CD4-positive, alpha-beta T cell treated with Interleukin-21 for 1 hour (primary cell): Measurements from ENCODE around the gene IFT80.
"Not testable (repeated sequence)": the region's sequence is repeated elsewhere in the genome, so short reads cannot be mapped to it uniquely, and the experiment has no call there.

ENCODE experiments used
- DNase-seq: peaks from one replicate; pipeline ENCODE4 v3.0.0-alpha.2; 2020

IFT80 gene

GRCh38 chr3:160400030-160400701, 1.1 kb upstream of the IFT80 start:
- DNase-seq = peak; percentile 25

GRCh38 chr3:160398820-160399124, 253 bp downstream of the IFT80 start:
- DNase-seq = no peak

- no peak for DNase-seq
Observed at GRCh38 chr3:160395297-160395696, 3.7 kb downstream of the IFT80 start.

GRCh38 chr3:160394009-160394392, 5.0 kb downstream of the IFT80 start:
- no peak for DNase-seq

GRCh38 chr3:160393346-160394008, 5.5 kb downstream of the IFT80 start:
- DNase-seq = no peak

- DNase-seq = no peak
Observed at GRCh38 chr3:160392798-160393197, 6.2 kb downstream of the IFT80 start.

- no peak for DNase-seq
Observed at GRCh38 chr3:160390565-160391138, 8.4 kb downstream of the IFT80 start.

GRCh38 chr3:160384639-160385318, 14.2 kb downstream of the IFT80 start:
- DNase-seq = no peak

- no peak for DNase-seq
Observed at GRCh38 chr3:160381470-160381869, 17.6 kb downstream of the IFT80 start.

GRCh38 chr3:160379628-160380214, 19.3 kb downstream of the IFT80 start:
- no peak for DNase-seq

GRCh38 chr3:160378331-160379109, 20.5 kb downstream of the IFT80 start:
- no peak for DNase-seq

GRCh38 chr3:160376681-160377080, 22.3 kb downstream of the IFT80 start:
- no peak for DNase-seq

- DNase-seq = no peak
Observed at GRCh38 chr3:160374925-160375324, 24.1 kb downstream of the IFT80 start.

- DNase-seq = no peak
Observed at GRCh38 chr3:160374472-160374871, 24.6 kb downstream of the IFT80 start.

- DNase-seq = no peak
Observed at GRCh38 chr3:160373655-160374054, 25.4 kb downstream of the IFT80 start.

GRCh38 chr3:160372780-160373179, 26.2 kb downstream of the IFT80 start:
- DNase-seq = no peak

- DNase-seq = no peak
Observed at GRCh38 chr3:160370987-160371857, 27.8 kb downstream of the IFT80 start.

- DNase-seq = no peak
Observed at GRCh38 chr3:160369784-160370183, 29.2 kb downstream of the IFT80 start.

GRCh38 chr3:160368804-160369203, 30.2 kb downstream of the IFT80 start:
- peak; percentile 7 for DNase-seq

GRCh38 chr3:160365869-160366522, 33.0 kb downstream of the IFT80 start:
- DNase-seq = no peak

- DNase-seq = not testable (repeated sequence)
Observed at GRCh38 chr3:160362896-160363295, 36.1 kb downstream of the IFT80 start.
